Activated CD8-positive, alpha-beta T cell treated with anti-CD3 and anti-CD28 coated beads, Interleukin-2, amount 10 ng/mL, durations not matched to agents 7 days and 5 days (primary cell): ENCODE measurements around the gene SLC7A11. TPM values are rescaled to one million over a fixed set of nuclear protein-coding genes. Genes with fewer than 3 reads are reported as not detected.

Experiments used
- ATAC-seq: fragments of 150-1000 bp; cut with Tn5 transposase; one replicate; pipeline ENCODE4 v1.10.0; 2021; ENCODE audit warnings: moderate library complexity
- CTCF ChIA-PET: fragments of 350-600 bp; sonication (Branson Sonifier 250); formaldehyde crosslinking; loops from one replicate; lab custom pipeline; 2021; ENCODE audit warnings: antibody characterized with exemption; lab: Charles Lee
- POLR2A ChIA-PET: fragments of 350-600 bp; sonication (Branson Sonifier 250); formaldehyde crosslinking; loops from one replicate; lab custom pipeline; 2021; ENCODE audit warnings: antibody characterized with exemption; lab: Charles Lee
- DNase-seq: peaks from one replicate; pipeline ENCODE4 v3.0.0-alpha.2; 2020
- H3K27ac Mint-ChIP-seq: one replicate; pipeline ENCODE4 v1.8.0; 2021; ENCODE audit warnings: mild to moderate bottlenecking, mixed read lengths
- H3K27me3 Mint-ChIP-seq: one replicate; pipeline ENCODE4 v1.8.0; 2021; ENCODE audit warnings: low read depth, mixed read lengths
- H3K36me3 Mint-ChIP-seq: one replicate; pipeline ENCODE4 v1.8.0; 2021; ENCODE audit warnings: low read depth, mixed read lengths
- H3K4me1 Mint-ChIP-seq: one replicate; pipeline ENCODE4 v1.8.0; 2021; ENCODE audit warnings: low read depth, mixed read lengths
- H3K4me3 Mint-ChIP-seq: one replicate; pipeline ENCODE4 v1.8.0; 2021; ENCODE audit warnings: mild to moderate bottlenecking, mixed read lengths
- H3K9me3 Mint-ChIP-seq: one replicate; pipeline ENCODE4 v1.8.0; 2022; ENCODE audit warnings: mixed read lengths; ENCODE audit not compliant: insufficient read depth
- total RNA-seq, 2 experiments: library from RNA; stranded (reverse); gene quantifications; one replicate each; pipeline ENCODE4 v1.2.3, GENCODE V29; 2021

The SLC7A11 gene
- 1 to 10 TPM; 1.2 to 1.4 TPM for total RNA-seq

DNA sequence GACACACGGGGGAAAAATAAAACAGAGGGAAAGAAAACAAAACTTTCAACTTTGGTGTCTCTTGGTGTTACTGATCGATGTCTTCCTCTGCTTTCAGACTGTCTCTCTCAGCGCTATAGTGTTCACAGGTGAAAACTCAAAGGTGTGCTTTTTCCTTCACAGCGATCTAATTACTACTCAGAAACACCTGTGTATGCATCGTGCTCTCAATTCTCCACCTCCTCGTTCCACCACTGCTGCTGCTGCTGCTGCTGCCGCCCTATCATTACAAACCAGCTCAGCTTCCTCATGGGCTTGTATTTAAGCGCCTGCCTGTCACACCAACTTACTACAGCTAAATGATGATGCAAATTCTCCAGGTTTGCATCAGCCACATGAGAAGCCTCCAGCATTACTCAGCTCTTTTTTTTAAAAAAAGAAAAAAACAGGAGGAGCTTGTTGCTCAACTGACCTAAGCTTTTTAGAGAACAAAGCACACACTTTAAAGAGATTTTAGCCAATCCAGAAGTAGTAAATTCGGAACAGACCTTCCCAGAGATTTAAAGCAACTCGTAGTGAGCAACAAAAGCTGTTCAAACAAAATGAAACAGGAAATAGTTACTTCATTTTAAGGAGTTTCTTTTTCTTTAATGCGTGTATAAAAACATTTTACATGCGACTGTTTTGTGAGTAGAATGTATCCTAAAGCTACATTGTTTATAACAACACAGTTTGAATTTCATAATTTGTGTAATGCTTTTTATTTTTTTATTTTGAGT, at the start of gene SLC7A11:
Gene SLC7A11 (minus strand): TSS at position 274 of the 758 bp plus-strand sequence. CDS start 280 bp downstream, outside the sequence.
- Mint-ChIP-seq H3K9me3 (no peaks in the 10 kb centered on the region), H3K4me1 (peaks cover 24% of the 10 kb centered on the region), H3K4me3 (peak within 1 kb of the TSS; percentile 79), H3K36me3 (no peaks in the 10 kb centered on the region), H3K27me3 (no peaks in the 10 kb centered on the region), H3K27ac (peak within 1 kb of the TSS; percentile 94)
- peak; percentile 78 for DNase-seq
- POLR2A ChIA-PET = interaction anchor here (1.0 kb wide), 1 partner anchor 99 kb away, joined by 3 read pairs; no protein-coding TSS in a partner anchor
- CTCF ChIA-PET = interaction anchor here (0.7 kb wide), 1 partner anchor 59 kb away, joined by 5 read pairs; no protein-coding TSS in a partner anchor
- peak; percentile 98 for ATAC-seq

DNA sequence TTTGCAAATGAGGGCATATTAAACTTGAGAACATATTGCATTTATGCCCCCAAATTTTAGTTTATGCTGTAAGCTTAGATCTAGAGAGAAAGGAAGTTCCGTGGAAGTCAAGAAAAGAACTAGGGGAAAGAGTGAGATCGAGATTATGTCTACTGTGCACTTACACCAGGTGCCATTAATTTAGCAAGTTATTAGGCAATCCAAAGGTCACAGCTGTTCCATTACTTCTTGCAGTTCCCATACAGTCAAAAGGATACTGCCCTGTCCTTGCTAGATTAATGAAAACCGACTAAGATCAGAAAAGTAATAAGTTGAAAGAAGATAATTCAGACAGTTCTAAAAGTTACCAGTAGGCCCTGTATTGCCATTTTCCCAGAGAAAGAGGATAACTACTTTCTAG, 49.3 kb upstream of the SLC7A11 start:
- peaks cover 3% of the 10 kb centered on the region for H3K27me3 Mint-ChIP-seq
- ATAC-seq (no peak), DNase-seq (no peak)
- CTCF ChIA-PET = no interaction called here
- no peak overlapping the region for H3K4me3 Mint-ChIP-seq
- no peaks in the 10 kb centered on the region for H3K9me3 Mint-ChIP-seq
- H3K27ac Mint-ChIP-seq = no peak overlapping the region
- H3K4me1 Mint-ChIP-seq = no peaks in the 10 kb centered on the region
- POLR2A ChIA-PET = no interaction called here
- no peaks in the 10 kb centered on the region for H3K36me3 Mint-ChIP-seq

DNA sequence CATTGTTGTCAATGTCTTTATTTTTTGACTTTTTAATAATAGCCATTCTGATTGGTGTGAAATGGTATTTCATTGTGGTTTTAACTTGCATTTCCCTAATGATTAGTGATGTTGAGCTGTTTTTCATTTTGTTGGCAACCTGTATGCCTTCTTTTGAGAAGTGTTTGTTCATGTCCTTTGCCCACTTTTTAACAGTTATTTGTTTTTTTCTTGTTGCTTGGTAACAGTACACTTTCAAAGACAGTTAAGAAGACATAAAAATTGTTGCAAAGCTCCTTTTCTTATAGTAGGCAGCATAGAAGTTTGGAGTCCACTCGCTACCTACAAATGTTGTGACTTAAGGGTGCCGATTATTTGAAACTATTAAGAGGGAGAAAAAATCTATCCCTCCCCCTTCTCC, 48.7 kb upstream of the SLC7A11 start:
- H3K4me3 Mint-ChIP-seq = no peak overlapping the region
- no peak overlapping the region for H3K27ac Mint-ChIP-seq
- H3K9me3 Mint-ChIP-seq = no peaks in the 10 kb centered on the region
- DNase-seq (no peak), ATAC-seq (no peak)
- no peaks in the 10 kb centered on the region for H3K36me3 Mint-ChIP-seq
- ChIA-PET POLR2A (no interaction called here), CTCF (no interaction called here)
- no peaks in the 10 kb centered on the region for H3K4me1 Mint-ChIP-seq
- peaks cover 3% of the 10 kb centered on the region for H3K27me3 Mint-ChIP-seq

DNA sequence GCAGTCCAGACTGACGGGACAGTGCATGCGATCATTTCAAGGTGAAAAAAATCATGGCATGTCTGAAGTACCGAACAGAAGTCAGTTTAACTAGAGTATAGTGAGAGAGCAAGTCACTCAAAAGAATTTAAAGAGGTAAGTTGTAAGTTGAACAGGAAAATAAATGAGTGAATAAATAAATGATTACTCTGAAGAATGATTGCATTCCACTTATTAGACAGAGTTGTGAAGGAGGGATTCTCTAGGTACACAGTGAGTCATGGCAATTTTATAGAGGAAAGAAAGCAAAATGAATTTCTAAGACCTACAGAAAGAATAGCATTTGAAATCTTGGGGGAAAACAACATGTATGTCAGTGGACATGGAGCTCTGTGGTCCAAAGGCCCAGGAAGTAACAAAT, 37.1 kb upstream of the SLC7A11 start:
- H3K27ac Mint-ChIP-seq = no peak overlapping the region
- no peak for DNase-seq
- ChIA-PET POLR2A (no interaction called here), CTCF (no interaction called here)
- no peaks in the 10 kb centered on the region for H3K36me3 Mint-ChIP-seq
- no peak overlapping the region for H3K4me3 Mint-ChIP-seq
- no peaks in the 10 kb centered on the region for H3K9me3 Mint-ChIP-seq
- H3K27me3 Mint-ChIP-seq = no peaks in the 10 kb centered on the region
- no peak for ATAC-seq
- H3K4me1 Mint-ChIP-seq = no peaks in the 10 kb centered on the region

DNA sequence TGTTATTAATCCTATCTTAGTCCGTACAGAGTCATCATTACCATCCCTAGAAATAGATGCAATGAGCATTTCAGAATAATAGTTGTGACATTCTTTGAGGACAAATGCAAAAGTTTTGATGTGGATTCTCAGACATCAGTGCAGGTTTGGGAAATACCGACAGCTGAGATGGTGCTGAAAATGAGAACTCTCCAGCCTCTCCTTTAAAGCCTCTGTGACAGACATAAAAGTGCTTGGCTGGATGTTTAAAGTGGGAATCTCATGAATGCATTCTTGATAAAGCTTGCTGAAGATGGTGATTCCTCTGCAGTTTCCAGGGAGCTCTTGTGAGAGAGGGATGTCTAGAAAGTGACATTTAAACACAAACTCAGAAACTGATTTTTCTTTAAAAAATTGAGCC, 35.0 kb upstream of the SLC7A11 start:
- POLR2A ChIA-PET = no interaction called here
- H3K9me3 Mint-ChIP-seq = no peaks in the 10 kb centered on the region
- no peak overlapping the region for H3K4me3 Mint-ChIP-seq
- H3K27ac Mint-ChIP-seq = no peak overlapping the region
- no peak for DNase-seq
- ATAC-seq = no peak
- CTCF ChIA-PET = no interaction called here
- H3K4me1 Mint-ChIP-seq = no peaks in the 10 kb centered on the region
- H3K36me3 Mint-ChIP-seq = no peaks in the 10 kb centered on the region
- H3K27me3 Mint-ChIP-seq = no peaks in the 10 kb centered on the region

DNA sequence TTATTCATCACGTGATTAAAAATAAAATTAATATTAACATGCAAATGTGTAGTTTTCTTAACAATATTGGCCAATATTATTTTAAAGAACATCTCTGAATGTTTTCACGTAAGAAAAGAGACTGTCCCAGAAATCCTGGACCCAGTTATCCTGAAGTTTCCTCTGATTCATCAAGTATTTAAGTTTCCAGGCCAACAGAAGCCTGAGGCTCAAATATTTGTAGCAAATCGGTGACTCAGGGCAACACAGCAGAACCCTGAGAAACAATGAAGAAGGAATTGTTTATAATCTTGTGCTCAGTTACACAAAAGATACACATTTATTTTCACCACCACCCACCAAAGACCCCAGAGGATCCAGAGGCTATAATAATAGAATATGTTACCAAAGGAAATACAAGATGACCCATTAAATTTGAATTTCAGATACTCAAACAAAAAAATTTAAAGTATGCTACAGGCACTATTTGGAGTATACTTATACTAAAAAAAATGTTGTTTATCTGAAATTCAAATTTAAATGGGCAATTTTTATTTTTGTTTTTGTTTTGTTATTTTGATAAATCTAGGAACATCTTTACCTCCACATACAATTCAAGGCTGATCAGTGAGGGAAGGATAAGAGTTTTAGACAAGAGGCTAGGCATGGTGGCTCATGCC, 33.9 kb upstream of the SLC7A11 start:
- Mint-ChIP-seq H3K4me1 (no peaks in the 10 kb centered on the region), H3K27ac (no peak overlapping the region), H3K9me3 (no peaks in the 10 kb centered on the region), H3K36me3 (no peaks in the 10 kb centered on the region), H3K27me3 (peaks cover 2% of the 10 kb centered on the region), H3K4me3 (no peak overlapping the region)
- ATAC-seq = no peak
- no peak for DNase-seq
- ChIA-PET CTCF (no interaction called here), POLR2A (no interaction called here)

DNA sequence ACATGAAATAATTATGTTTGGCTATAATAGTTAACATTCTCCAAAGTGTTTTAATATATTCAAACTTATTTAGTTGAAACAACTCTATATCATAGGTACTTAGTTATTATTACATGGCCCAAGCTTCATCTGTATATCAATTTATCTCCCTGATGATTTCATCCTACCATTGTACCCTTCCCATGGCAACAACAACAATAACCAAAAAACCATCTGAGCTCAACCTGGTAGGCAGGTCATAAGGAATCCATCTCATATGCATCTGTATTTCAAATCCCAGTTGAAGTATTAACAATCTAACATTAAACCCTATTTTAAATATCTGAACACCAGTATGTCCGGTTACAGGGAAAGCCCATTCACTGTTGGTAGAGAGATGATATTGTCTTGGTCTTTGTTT, 33.1 kb upstream of the SLC7A11 start:
- Mint-ChIP-seq H3K27ac (no peak overlapping the region), H3K27me3 (peaks cover 2% of the 10 kb centered on the region), H3K4me1 (no peaks in the 10 kb centered on the region), H3K36me3 (no peaks in the 10 kb centered on the region), H3K4me3 (no peak overlapping the region), H3K9me3 (no peaks in the 10 kb centered on the region)
- no peak for ATAC-seq
- POLR2A ChIA-PET = no interaction called here
- no peak for DNase-seq
- CTCF ChIA-PET = no interaction called here

DNA sequence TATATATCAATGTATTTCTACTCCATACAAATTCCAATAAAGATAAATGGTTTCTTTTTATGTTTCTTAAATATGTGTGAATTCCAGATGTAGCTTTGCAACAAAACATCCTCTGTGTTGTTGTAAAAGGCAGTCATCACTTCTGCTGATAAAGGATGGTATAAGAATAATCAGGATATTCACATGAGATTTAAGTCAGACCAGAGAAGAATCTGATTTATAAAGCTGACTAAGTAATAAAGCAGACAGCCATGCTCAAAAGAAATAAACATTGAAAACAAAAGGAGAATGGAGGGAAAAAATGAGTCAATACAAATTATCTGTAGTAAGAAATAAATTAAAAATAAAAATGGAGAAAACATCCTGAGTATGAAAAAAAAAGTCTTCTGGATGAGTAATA, 27.0 kb upstream of the SLC7A11 start:
- Mint-ChIP-seq H3K36me3 (no peaks in the 10 kb centered on the region), H3K4me1 (no peaks in the 10 kb centered on the region), H3K27me3 (peaks cover 6% of the 10 kb centered on the region), H3K9me3 (no peaks in the 10 kb centered on the region), H3K4me3 (no peak overlapping the region), H3K27ac (no peak overlapping the region)
- DNase-seq (no peak), ATAC-seq (no peak)
- ChIA-PET POLR2A (no interaction called here), CTCF (no interaction called here)

DNA sequence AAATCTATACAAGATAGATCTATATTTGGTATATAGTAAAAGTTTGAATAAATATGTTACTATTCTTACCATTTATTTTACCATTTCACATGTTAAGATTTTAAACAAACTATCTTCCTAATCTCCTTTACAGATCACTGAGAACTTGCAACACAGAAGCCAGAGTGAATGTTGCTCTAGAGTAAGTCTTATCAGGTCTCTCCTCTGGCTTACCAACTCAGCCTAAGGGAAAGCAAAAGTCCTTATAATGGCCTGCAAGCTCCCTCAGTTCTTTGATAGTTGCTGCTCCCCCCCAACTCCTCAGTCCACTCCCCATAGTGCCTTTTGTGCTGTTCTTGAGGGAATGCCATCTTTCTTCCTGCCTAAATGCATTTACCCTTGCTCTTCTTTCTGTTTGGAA, 25.7 kb upstream of the SLC7A11 start:
- DNase-seq (no peak), ATAC-seq (no peak)
- CTCF ChIA-PET = no interaction called here
- Mint-ChIP-seq H3K27ac (no peak overlapping the region), H3K4me3 (no peak overlapping the region), H3K4me1 (no peaks in the 10 kb centered on the region), H3K36me3 (no peaks in the 10 kb centered on the region), H3K9me3 (no peaks in the 10 kb centered on the region), H3K27me3 (peaks cover 10% of the 10 kb centered on the region)
- POLR2A ChIA-PET = no interaction called here

DNA sequence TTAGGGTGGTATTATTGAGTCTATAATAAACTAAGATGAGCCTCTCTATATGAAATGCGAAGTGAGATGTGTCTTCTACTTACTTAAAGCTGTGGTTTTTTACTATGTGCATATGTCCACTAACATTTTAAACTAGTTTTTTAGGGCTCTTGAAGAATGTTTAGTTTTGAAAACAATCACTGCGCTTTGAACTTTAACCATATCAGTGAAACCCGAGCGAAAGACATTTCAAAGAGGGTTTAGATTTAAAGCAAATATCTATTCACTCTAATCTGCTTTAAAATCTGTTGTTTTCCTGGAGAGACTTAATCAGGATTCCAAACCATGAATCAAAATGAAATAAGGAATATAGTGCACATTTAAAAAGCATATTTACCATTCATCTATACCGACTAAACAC, 24.8 kb upstream of the SLC7A11 start:
- ATAC-seq = no peak
- Mint-ChIP-seq H3K36me3 (no peaks in the 10 kb centered on the region), H3K4me3 (no peak overlapping the region), H3K27me3 (peaks cover 12% of the 10 kb centered on the region), H3K4me1 (no peaks in the 10 kb centered on the region), H3K9me3 (no peaks in the 10 kb centered on the region), H3K27ac (no peak overlapping the region)
- DNase-seq = no peak
- POLR2A ChIA-PET = no interaction called here
- CTCF ChIA-PET = no interaction called here

DNA sequence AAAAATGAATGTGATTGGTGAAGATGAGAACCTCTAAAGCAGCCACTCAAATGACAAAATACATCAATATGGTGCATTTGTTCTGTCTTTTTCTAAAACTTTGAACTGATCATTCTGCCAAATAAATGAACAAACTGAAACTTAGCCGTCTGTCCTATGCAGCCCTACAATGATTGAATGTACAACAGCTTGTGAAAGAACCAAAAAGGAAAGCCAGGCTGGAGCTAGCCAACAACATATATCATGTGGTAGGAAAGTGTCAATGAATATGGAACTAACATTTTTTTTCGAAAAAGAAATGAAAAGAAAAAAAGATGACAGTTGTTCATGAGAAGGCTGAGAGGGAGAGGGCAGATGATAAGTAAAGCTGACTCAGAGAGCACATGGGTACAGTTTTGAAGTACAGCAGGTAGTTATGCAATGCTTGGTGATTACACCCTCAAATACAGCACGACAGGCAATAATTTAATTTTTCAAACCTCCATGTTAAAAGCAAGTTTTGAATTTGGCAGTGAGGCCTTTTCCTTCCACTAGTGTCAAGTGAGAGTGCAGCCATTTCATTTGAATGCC, 21.2 kb upstream of the SLC7A11 start:
- H3K4me3 Mint-ChIP-seq = no peak overlapping the region
- DNase-seq (no peak), ATAC-seq (no peak)
- POLR2A ChIA-PET = no interaction called here
- CTCF ChIA-PET = no interaction called here
- no peak overlapping the region for H3K27ac Mint-ChIP-seq
- peaks cover 17% of the 10 kb centered on the region for H3K27me3 Mint-ChIP-seq
- H3K36me3 Mint-ChIP-seq = no peaks in the 10 kb centered on the region
- H3K4me1 Mint-ChIP-seq = no peaks in the 10 kb centered on the region
- no peaks in the 10 kb centered on the region for H3K9me3 Mint-ChIP-seq

DNA sequence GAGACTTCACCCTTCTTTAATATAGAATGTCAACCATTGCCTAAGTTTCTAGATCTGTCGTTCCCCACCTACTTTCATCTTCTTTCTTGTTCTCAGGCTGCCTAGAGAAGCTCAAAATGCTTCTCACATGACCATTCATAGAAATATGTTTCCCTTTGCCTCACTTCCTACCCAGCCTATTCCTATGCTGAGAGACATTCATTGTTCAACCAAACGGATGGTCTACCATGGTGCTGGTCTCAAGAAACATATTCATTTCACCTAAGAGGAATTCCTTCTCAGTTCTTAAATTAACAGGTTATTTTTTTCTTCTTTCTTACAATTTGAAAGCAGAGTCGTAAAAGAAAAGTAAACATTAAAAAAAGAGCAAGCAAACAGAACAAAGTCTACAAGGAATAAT, 20.3 kb upstream of the SLC7A11 start:
- POLR2A ChIA-PET = no interaction called here
- Mint-ChIP-seq H3K27ac (no peak overlapping the region), H3K4me1 (no peaks in the 10 kb centered on the region), H3K27me3 (peaks cover 17% of the 10 kb centered on the region), H3K4me3 (no peak overlapping the region), H3K9me3 (no peaks in the 10 kb centered on the region), H3K36me3 (no peaks in the 10 kb centered on the region)
- ATAC-seq (no peak), DNase-seq (no peak)
- CTCF ChIA-PET = no interaction called here
